ENCODE data around the gene GRAMD4. TPM values are rescaled to one million over a fixed set of nuclear protein-coding genes. Genes with fewer than 3 reads are reported as not detected.
A peak's percentile ranks its signal among the peaks of the same experiment; 100 is the strongest.

Gene GRAMD4
- total RNA-seq, 2 donors from 2014 or later = 38.0 to 43.3 TPM

GRCh38 chr22:46587492-46588278 lies 32.5 kb upstream of the GRAMD4 start:
- Mint-ChIP-seq H3K27ac (no peak overlapping the region), H3K27me3 (ENCODE audit: insufficient read depth) (no peaks in the 10 kb centered on the region), H3K4me1 (peaks cover 31% of the 10 kb centered on the region), H3K9me3 (no peaks in the 10 kb centered on the region), H3K4me3 (no peak overlapping the region), H3K36me3 (ENCODE audit: low read depth) (no peaks in the 10 kb centered on the region)
- Histone ChIP-seq H3K36me3 (ENCODE audit: control insufficient read depth, insufficient read depth, low read length) (no peaks in the 10 kb centered on the region), H3K4me1 (ENCODE audit: control insufficient read depth, insufficient read depth, low read length) (peaks cover 14% of the 10 kb centered on the region), H3K4me3 (ENCODE audit: low read length) (no peak overlapping the region), H3K9ac (ENCODE audit: extremely low read depth, low read length, poor library complexity, severe bottlenecking) (no peak overlapping the region), H3K9me3 (ENCODE audit: control insufficient read depth, low read length) (no peaks in the 10 kb centered on the region), H3K27me3 (ENCODE audit: control insufficient read depth, insufficient read depth, low read length, poor library complexity, severe bottlenecking) (no peaks in the 10 kb centered on the region), H3K27ac (ENCODE audit: low read depth, low read length) (no peak overlapping the region)
- DNase-seq = peak; percentile 45
- TF ChIP-seq, protein P1, sequence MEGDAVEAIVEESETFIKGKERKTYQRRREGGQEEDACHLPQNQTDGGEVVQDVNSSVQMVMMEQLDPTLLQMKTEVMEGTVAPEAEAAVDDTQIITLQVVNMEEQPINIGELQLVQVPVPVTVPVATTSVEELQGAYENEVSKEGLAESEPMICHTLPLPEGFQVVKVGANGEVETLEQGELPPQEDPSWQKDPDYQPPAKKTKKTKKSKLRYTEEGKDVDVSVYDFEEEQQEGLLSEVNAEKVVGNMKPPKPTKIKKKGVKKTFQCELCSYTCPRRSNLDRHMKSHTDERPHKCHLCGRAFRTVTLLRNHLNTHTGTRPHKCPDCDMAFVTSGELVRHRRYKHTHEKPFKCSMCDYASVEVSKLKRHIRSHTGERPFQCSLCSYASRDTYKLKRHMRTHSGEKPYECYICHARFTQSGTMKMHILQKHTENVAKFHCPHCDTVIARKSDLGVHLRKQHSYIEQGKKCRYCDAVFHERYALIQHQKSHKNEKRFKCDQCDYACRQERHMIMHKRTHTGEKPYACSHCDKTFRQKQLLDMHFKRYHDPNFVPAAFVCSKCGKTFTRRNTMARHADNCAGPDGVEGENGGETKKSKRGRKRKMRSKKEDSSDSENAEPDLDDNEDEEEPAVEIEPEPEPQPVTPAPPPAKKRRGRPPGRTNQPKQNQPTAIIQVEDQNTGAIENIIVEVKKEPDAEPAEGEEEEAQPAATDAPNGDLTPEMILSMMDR (conservative IDR thresholded peaks at IDR 0.05) = no peak
- WGBS, 2 experiments (ENCODE audit: insufficient coverage in 1 of 2, insufficient read length in 1 of 2) = 93 to 97% methylated on average over 11 to 21 of the region's 21 CpGs

GRCh38 chr22:46588279-46589140 lies 31.7 kb upstream of the GRAMD4 start:
- no peaks in the 10 kb centered on the region for H3K9me3 Mint-ChIP-seq
- Histone ChIP-seq H3K27ac (ENCODE audit: low read depth, low read length) (no peak overlapping the region), H3K4me3 (ENCODE audit: low read length) (no peak overlapping the region), H3K9me3 (ENCODE audit: control insufficient read depth, low read length) (no peaks in the 10 kb centered on the region), H3K9ac (ENCODE audit: extremely low read depth, low read length, poor library complexity, severe bottlenecking) (no peak overlapping the region), H3K36me3 (ENCODE audit: control insufficient read depth, insufficient read depth, low read length) (no peaks in the 10 kb centered on the region), H3K27me3 (ENCODE audit: control insufficient read depth, insufficient read depth, low read length, poor library complexity, severe bottlenecking) (no peaks in the 10 kb centered on the region), H3K4me1 (ENCODE audit: control insufficient read depth, insufficient read depth, low read length) (peaks cover 14% of the 10 kb centered on the region)
- no peak overlapping the region for H3K4me3 Mint-ChIP-seq
- H3K27me3 Mint-ChIP-seq (ENCODE audit: insufficient read depth) = no peaks in the 10 kb centered on the region
- H3K4me1 Mint-ChIP-seq = peaks cover 30% of the 10 kb centered on the region
- TF ChIP-seq, protein P1 (conservative IDR thresholded peaks at IDR 0.05) = no peak
- 86 to 88% methylated on average over 19 to 29 of the region's 29 CpGs for WGBS, 2 experiments (ENCODE audit: insufficient coverage in 1 of 2, insufficient read length in 1 of 2)
- H3K36me3 Mint-ChIP-seq (ENCODE audit: low read depth) = no peaks in the 10 kb centered on the region
- H3K27ac Mint-ChIP-seq = no peak overlapping the region
- peak; percentile 51 for DNase-seq

DNA sequence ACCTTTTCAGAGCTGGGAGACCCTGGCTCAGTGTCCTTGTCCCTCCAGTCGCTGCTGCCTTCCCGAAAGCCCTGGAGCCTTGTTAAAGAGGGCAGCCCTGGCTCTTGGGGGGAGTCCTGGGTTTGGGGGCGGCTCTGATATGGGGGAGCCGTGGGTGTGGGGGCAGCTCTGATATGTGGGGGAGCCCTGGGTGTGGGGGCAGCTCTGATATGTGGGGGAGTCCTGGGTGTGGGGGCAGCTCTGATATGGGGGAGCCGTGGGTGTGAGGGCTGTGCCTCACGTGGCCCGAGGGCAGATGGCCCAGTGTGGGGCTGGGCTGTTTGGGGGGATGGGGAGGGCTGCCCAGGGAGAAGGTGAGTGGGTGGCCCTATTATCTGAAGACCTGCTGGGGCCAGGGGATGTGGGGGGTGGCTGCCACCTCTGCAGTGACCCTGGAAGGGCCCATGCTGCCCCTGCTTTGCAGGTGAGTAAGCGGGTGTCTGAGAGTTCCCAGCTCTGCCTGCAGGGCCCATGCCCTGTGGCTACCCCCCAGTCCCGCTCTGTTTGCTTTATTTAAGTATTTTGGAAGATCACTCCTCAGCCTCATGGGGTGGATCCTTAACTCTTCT lies 30.9 kb upstream of the GRAMD4 start:
- WGBS, 2 experiments (ENCODE audit: insufficient coverage in 1 of 2, insufficient read length in 1 of 2) = 86% methylated on average over 9 of the region's 9 CpGs; no CpG with 5 or more reads in 1 of the 2 experiments
- Histone ChIP-seq H3K9ac (ENCODE audit: extremely low read depth, low read length, poor library complexity, severe bottlenecking) (no peak overlapping the region), H3K4me3 (ENCODE audit: low read length) (no peak overlapping the region), H3K36me3 (ENCODE audit: control insufficient read depth, insufficient read depth, low read length) (no peaks in the 10 kb centered on the region), H3K27me3 (ENCODE audit: control insufficient read depth, insufficient read depth, low read length, poor library complexity, severe bottlenecking) (no peaks in the 10 kb centered on the region), H3K27ac (ENCODE audit: low read depth, low read length) (no peak overlapping the region), H3K4me1 (ENCODE audit: control insufficient read depth, insufficient read depth, low read length) (peaks cover 12% of the 10 kb centered on the region), H3K9me3 (ENCODE audit: control insufficient read depth, low read length) (no peaks in the 10 kb centered on the region)
- Mint-ChIP-seq H3K36me3 (ENCODE audit: low read depth) (no peaks in the 10 kb centered on the region), H3K4me3 (no peak overlapping the region), H3K27ac (peak overlapping the region; percentile 74), H3K9me3 (no peaks in the 10 kb centered on the region), H3K4me1 (peaks cover 22% of the 10 kb centered on the region), H3K27me3 (ENCODE audit: insufficient read depth) (no peaks in the 10 kb centered on the region)
- DNase-seq = peak; percentile 44
- TF ChIP-seq, protein P1 (conservative IDR thresholded peaks at IDR 0.05) = no peak
